Activated naive CD4-positive, alpha-beta T cell treated with anti-CD3 and anti-CD28 coated beads, Interleukin-2, amount 10 ng/mL, durations not matched to agents 7 days and 5 days (primary cell): ENCODE results near the gene ZNF487.
A peak's percentile ranks its signal among the peaks of the same experiment; 100 is the strongest.
"Not testable (repeated sequence)": the region's sequence is repeated elsewhere in the genome, so short reads cannot be mapped to it uniquely, and the experiment has no call there.

Experiments used
- CTCF ChIA-PET: fragments of 350-600 bp; sonication (Branson Sonifier 250); formaldehyde crosslinking; loops from one replicate; lab custom pipeline; 2021; ENCODE audit warnings: antibody characterized with exemption; lab: Charles Lee
- DNase-seq: peaks from one replicate; pipeline ENCODE4 v3.0.0-alpha.2; 2020
- H3K27ac Mint-ChIP-seq: one replicate; pipeline ENCODE4 v1.8.0; 2021; ENCODE audit warnings: mild to moderate bottlenecking, moderate library complexity, mixed read lengths
- H3K27me3 Mint-ChIP-seq: one replicate; pipeline ENCODE4 v1.8.0; 2021; ENCODE audit warnings: mild to moderate bottlenecking, mixed read lengths
- H3K36me3 Mint-ChIP-seq: one replicate; pipeline ENCODE4 v1.8.0; 2021; ENCODE audit warnings: mixed read lengths
- H3K4me1 Mint-ChIP-seq: one replicate; pipeline ENCODE4 v1.8.0; 2021; ENCODE audit warnings: mixed read lengths
- H3K4me3 Mint-ChIP-seq: one replicate; pipeline ENCODE4 v1.8.0; 2021; ENCODE audit warnings: mild to moderate bottlenecking, moderate library complexity, mixed read lengths
- H3K9me3 Mint-ChIP-seq: one replicate; pipeline ENCODE4 v1.8.0; 2021; ENCODE audit warnings: mixed read lengths

Gene ZNF487

DNA sequence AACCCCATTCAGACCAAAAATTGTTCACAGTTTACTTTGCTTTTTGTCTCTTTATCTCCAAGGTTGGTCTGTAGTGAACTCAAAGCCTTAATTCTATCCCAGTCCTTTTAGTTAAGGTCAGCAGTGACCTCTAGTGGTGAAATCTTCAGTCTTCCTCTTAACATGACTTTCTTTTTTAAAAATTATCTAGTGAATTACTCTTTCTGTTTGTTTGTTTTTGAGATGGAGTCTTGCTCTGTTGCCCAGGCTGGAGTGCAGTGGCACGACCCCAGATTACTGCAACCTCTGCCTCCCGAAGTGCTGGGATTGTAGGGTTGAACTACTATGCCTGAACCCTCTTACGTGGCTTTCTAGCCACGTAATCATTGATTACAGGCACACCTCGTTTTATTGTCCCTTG is 25.0 kb downstream of the ZNF487 start:
- Mint-ChIP-seq H3K4me3 (no peak overlapping the region), H3K27me3 (no peaks in the 10 kb centered on the region), H3K9me3 (no peaks in the 10 kb centered on the region), H3K36me3 (no peaks in the 10 kb centered on the region), H3K27ac (no peak overlapping the region), H3K4me1 (peaks cover 18% of the 10 kb centered on the region)
- CTCF ChIA-PET: interaction anchor here (0.9 to 2.7 kb wide), 8 partner anchors 72 to 260 kb away, joined by 3 to 12 read pairs (median 5); no protein-coding TSS in a partner anchor
- DNase-seq: peak; percentile 33

DNA sequence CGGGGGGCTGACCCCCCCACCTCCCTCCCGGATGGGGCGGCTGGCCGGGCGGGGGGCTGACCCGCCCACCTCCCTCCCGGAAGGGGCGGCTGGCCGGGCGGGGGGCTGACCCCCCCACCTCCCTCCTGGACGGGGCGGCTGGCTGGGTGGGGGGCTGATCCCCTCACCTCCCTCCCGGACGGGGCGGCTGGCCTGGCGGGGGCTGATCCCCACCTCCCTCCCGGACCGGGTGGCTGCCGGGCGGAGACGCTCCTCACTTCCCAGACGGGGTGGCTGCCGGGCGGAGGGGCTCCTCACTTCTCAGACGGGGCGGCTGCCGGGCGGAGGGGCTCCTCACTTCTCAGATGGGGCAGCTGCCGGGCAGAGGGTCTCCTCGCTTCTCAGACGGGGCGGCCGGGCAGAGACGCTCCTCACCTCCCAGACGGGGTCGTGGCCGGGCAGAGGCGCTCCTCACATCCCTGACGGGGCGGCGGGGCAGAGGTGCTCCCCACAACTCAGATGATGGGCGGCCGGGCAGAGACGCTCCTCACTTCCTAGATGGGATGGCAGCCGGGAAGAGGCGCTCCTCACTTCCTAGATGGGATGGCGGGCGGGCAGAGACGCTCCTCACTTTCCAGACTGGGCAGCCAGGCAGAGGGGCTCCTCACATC is 28.3 kb downstream of the ZNF487 start:
- not testable (repeated sequence) for H3K4me1 Mint-ChIP-seq, H3K9me3 Mint-ChIP-seq, DNase-seq, H3K27ac Mint-ChIP-seq, H3K36me3 Mint-ChIP-seq, H3K27me3 Mint-ChIP-seq, H3K4me3 Mint-ChIP-seq
- CTCF ChIA-PET: interaction anchor here (1.6 kb wide), 1 partner anchor 263 kb away, joined by 3 read pairs; no protein-coding TSS in a partner anchor

- not testable (repeated sequence) for H3K27me3 Mint-ChIP-seq, H3K4me1 Mint-ChIP-seq, H3K36me3 Mint-ChIP-seq, H3K4me3 Mint-ChIP-seq, DNase-seq, H3K9me3 Mint-ChIP-seq, H3K27ac Mint-ChIP-seq
- CTCF ChIA-PET: interaction anchor here (1.6 kb wide), 1 partner anchor 264 kb away, joined by 3 read pairs; no protein-coding TSS in a partner anchor
Measured at GRCh38 chr10:43465736-43466120, 28.8 kb downstream of the ZNF487 start.

GRCh38 chr10:43471146-43471545 is 34.2 kb downstream of the ZNF487 start:
- Mint-ChIP-seq H3K27ac (no peak overlapping the region), H3K9me3 (no peaks in the 10 kb centered on the region), H3K27me3 (no peaks in the 10 kb centered on the region), H3K36me3 (peaks cover 7% of the 10 kb centered on the region), H3K4me3 (no peak overlapping the region), H3K4me1 (no peaks in the 10 kb centered on the region)
- CTCF ChIA-PET: no interaction called here
- DNase-seq: no peak

DNA sequence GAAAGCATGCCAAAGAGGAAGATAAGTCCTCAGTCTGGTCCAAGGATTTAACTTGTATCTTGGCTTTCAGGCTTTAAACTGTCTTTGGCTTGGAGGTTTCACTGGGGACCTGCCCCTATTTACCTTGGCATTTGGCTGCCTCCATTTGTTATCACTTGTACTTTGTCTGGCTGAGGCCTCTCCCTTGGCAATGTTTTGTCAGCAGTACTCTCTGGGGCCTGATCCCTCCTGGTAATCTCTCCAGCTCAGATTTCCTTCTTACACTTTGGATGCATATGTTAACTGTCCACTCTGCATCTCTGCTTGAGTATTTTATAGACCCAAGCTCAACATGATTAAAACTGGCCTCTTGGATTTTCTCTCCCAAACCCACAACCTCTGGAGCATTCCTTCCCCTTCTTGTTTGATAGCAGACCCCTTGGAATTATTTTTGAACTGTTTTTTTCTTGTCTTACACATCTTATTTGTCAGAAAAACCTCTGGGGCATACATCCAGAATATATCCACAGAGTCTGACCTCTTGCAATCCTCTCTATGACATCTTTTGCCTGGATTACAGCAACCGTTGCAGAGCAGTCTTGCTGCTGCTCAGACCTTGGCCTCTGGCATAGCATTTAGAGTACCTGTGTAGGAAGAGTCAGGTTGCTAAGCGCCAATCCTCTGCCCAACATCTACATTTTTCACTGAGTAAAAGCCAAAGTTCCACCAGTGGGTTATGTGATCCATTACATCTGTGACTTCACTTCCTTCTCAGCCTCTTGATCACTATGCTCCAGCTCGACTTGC is 35.2 kb downstream of the ZNF487 start:
- Mint-ChIP-seq H3K27ac (no peak overlapping the region), H3K9me3 (peaks cover 5% of the 10 kb centered on the region), H3K4me1 (no peaks in the 10 kb centered on the region), H3K4me3 (no peak overlapping the region), H3K36me3 (peaks cover 12% of the 10 kb centered on the region), H3K27me3 (no peaks in the 10 kb centered on the region)
- DNase-seq: no peak
- CTCF ChIA-PET: no interaction called here

DNA sequence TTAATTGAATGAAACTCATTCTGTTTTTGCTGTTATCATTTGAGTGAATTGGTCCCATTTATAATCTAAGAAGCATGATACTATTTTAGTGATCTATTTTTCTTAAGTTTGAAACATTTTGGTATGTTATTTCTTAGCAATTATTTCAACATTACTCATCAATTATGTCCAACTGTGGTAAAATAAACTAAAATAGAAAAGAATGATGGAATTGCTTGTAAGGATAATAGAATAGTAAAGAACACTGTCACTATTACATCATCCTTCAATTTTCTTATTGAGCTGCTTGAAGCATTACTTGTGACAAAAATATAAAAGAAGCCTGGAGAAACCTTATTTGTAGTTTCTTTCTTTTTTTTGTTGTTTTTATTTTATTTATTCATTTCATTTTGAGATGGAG is 42.4 kb downstream of the ZNF487 start:
- CTCF ChIA-PET: no interaction called here
- H3K4me1 Mint-ChIP-seq: no peaks in the 10 kb centered on the region
- peaks cover 26% of the 10 kb centered on the region for H3K36me3 Mint-ChIP-seq
- H3K27me3 Mint-ChIP-seq: no peaks in the 10 kb centered on the region
- H3K27ac Mint-ChIP-seq: no peak overlapping the region
- peaks cover 30% of the 10 kb centered on the region for H3K9me3 Mint-ChIP-seq
- DNase-seq: no peak
- H3K4me3 Mint-ChIP-seq: no peak overlapping the region

DNA sequence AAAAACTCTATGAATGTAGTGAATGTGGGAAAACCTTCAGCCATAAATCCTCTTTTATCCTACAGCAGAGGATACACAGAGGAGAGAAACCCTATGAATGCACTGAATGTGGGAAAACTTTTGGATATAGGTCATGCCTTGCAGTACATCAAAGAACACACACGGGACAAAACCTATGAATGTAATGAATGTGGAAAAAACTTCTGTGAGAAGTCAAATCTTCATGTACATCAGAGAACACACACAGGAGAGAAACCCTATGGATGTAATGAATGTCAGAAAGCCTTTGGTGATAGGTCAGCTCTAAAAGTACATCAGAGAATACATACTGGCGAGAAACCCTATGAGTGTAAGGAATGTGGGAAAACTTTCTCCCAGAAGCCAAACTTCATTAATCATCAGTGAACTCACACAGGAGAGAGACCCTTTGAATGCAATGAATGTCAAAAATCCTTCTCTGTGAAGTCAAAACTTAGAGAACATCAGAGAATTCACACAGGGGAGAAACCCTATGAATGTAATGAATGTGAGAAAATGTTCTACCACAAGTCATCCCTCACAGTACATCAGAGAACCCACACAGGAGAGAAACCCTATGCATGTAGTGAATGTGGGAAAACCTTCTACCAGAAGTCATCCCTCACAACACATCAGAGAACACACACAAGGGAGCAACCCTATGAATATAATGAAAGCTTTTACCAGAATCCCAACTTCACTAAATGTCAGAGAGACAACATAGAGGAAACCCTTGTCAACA is 45.6 kb downstream of the ZNF487 start:
- peaks cover 43% of the 10 kb centered on the region for H3K9me3 Mint-ChIP-seq
- no peaks in the 10 kb centered on the region for H3K4me1 Mint-ChIP-seq
- H3K36me3 Mint-ChIP-seq: peaks cover 19% of the 10 kb centered on the region
- DNase-seq: no peak
- no peak overlapping the region for H3K4me3 Mint-ChIP-seq
- no peaks in the 10 kb centered on the region for H3K27me3 Mint-ChIP-seq
- CTCF ChIA-PET: no interaction called here
- H3K27ac Mint-ChIP-seq: no peak overlapping the region

DNA sequence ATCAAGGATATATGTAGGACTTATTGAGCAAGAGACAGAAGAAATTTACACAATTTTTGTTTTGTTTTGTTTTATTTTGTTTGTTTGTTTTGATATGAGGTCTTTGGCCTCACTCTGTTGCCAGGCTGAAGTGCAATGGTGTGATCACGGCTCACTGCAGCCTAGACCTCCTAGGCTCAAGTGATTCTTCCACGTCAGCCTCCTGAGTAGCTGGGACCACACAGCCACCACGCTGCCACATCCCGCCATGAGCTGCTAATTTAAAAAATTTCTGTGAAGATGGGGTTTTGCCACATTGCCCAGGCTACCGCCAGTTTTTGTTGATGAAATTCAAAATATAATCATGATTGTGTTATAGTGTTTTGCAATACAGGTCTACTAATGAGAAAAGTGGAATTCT is 54.9 kb downstream of the ZNF487 start:
- no peak for DNase-seq
- H3K27me3 Mint-ChIP-seq: no peaks in the 10 kb centered on the region
- no peaks in the 10 kb centered on the region for H3K4me1 Mint-ChIP-seq
- H3K9me3 Mint-ChIP-seq: peaks cover 12% of the 10 kb centered on the region
- CTCF ChIA-PET: no interaction called here
- no peak overlapping the region for H3K27ac Mint-ChIP-seq
- H3K4me3 Mint-ChIP-seq: no peak overlapping the region
- H3K36me3 Mint-ChIP-seq: no peaks in the 10 kb centered on the region

- H3K27me3 Mint-ChIP-seq: no peaks in the 10 kb centered on the region
- H3K9me3 Mint-ChIP-seq: peaks cover 8% of the 10 kb centered on the region
- no peak overlapping the region for H3K4me3 Mint-ChIP-seq
- H3K27ac Mint-ChIP-seq: no peak overlapping the region
- H3K36me3 Mint-ChIP-seq: no peaks in the 10 kb centered on the region
- H3K4me1 Mint-ChIP-seq: no peaks in the 10 kb centered on the region
- CTCF ChIA-PET: no interaction called here
- no peak for DNase-seq
Measured at GRCh38 chr10:43502931-43503330, 66.0 kb downstream of the ZNF487 start.

DNA sequence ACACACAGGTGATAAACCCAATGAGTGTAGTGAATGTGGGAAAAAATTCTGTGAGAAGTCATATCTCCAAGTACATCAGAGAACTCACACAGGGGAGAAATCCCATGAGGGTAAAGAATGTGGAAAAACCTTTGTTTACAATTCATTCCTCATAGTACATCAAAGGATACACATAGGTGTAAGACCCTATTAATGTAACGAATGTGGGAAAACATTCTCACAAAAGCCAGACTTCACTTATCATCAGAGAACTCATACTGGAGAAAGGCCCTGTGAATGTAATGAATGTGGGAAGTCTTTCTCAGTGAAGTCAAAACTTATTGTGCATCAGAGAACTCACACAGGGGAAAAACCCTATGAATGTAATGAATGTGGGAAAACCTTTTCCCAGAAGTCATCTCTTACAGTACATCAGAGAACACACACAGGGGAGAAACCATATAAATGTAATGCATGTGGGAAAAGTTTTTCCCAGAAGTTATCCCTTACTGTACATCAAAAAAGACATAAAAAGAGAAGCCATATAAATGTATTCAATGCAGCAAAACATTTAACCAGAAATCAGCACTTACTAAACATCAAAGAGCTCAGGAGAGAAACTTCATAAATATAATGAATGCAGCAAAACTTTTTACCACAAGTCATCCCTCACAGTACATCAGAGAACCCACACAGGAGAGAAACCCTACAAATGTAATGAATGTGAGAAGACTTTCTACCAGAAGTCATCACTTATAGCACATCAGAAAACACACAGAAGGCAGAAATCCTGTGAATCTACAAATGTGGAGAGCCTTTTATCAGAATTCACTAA is 87.7 kb downstream of the ZNF487 start:
- CTCF ChIA-PET: no interaction called here
- Mint-ChIP-seq H3K9me3 (peaks cover 65% of the 10 kb centered on the region), H3K36me3 (peaks cover 2% of the 10 kb centered on the region)

More for the DNA sequence above, 87.7 kb downstream of the ZNF487 start:
- H3K27ac Mint-ChIP-seq: no peak overlapping the region
- no peaks in the 10 kb centered on the region for H3K4me1 Mint-ChIP-seq
- H3K27me3 Mint-ChIP-seq: no peaks in the 10 kb centered on the region
- no peak overlapping the region for H3K4me3 Mint-ChIP-seq
- no peak for DNase-seq
